CD4-positive, alpha-beta T cell (primary cell): Measurements from ENCODE around the gene BPGM. TPM values are rescaled to one million over a fixed set of nuclear protein-coding genes. Genes with fewer than 3 reads are reported as not detected.

Source experiments
- ATAC-seq: fragments of 200-7000 bp; cut with Tn5 transposase; one replicate; pipeline ENCODE4 v1.10.0; 2022; ENCODE audit warnings: mild to moderate bottlenecking; ENCODE audit not compliant: poor library complexity
- CTCF ChIA-PET: fragments of 350-600 bp; sonication (Branson Sonifier 250); formaldehyde crosslinking; loops from one replicate; lab custom pipeline; 2021; ENCODE audit warnings: antibody characterized with exemption, inconsistent platforms; lab: Charles Lee
- POLR2A ChIA-PET: fragments of 350-600 bp; sonication (Branson Sonifier 250); formaldehyde crosslinking; loops from one replicate; lab custom pipeline; 2021; ENCODE audit warnings: antibody characterized with exemption, inconsistent platforms; lab: Charles Lee
- DNase-seq, 14 experiments: peaks; one replicate each; pipeline ENCODE4 v3.0.0-alpha.2; 2013 to 2020; ENCODE audit warnings: mixed read lengths in 2 of 14
- H3K27ac ChIP-seq, 2 donors: one replicate each; pipeline versions ENCODE4 v1.5.1 to v1.7.0; 2013; ENCODE audit warnings: low read length in 2 of 2, low read depth in 1 of 2, mild to moderate bottlenecking in 1 of 2
- H3K27me3 ChIP-seq, 2 experiments: 1 replicate in 1 of 2; 2 replicates in 1 of 2; pipeline versions ENCODE4 v1.6.1 to v1.7.0; 2013; ENCODE audit warnings: low read length in 2 of 2, control low read depth in 1 of 2, mild to moderate bottlenecking in 1 of 2, moderate library complexity in 1 of 2; ENCODE audit not compliant: insufficient read depth in 2 of 2, control insufficient read depth in 1 of 2
- H3K36me3 ChIP-seq: one replicate; pipeline ENCODE4 v1.6.1; 2013; ENCODE audit warnings: low read length, control low read depth; ENCODE audit not compliant: insufficient read depth
- H3K4me1 ChIP-seq: one replicate; pipeline ENCODE4 v1.6.1; 2013; ENCODE audit warnings: low read length, control low read depth; ENCODE audit not compliant: insufficient read depth
- H3K4me3 ChIP-seq: one replicate; pipeline ENCODE4 v1.5.1; 2013; ENCODE audit warnings: mild to moderate bottlenecking, low read length, moderate library complexity
- H3K9me3 ChIP-seq, 2 experiments: 1 replicate in 1 of 2; 2 replicates in 1 of 2; pipeline versions ENCODE4 v1.6.1 to v1.7.0; 2013; ENCODE audit warnings: low read length in 2 of 2, mild to moderate bottlenecking in 2 of 2, control low read depth in 1 of 2, moderate library complexity in 1 of 2; ENCODE audit not compliant: control insufficient read depth in 1 of 2, insufficient read depth in 1 of 2
- H3K27ac Mint-ChIP-seq: one replicate; pipeline ENCODE4 v1.8.0; 2020; ENCODE audit warnings: mixed read lengths
- H3K27me3 Mint-ChIP-seq: one replicate; pipeline ENCODE4 v1.8.0; 2021; ENCODE audit warnings: mixed read lengths
- H3K36me3 Mint-ChIP-seq: one replicate; pipeline ENCODE4 v1.8.0; 2021; ENCODE audit warnings: low read depth, mixed read lengths
- H3K4me1 Mint-ChIP-seq: one replicate; pipeline ENCODE4 v1.8.0; 2021; ENCODE audit warnings: low read depth, mixed read lengths
- H3K4me3 Mint-ChIP-seq: one replicate; pipeline ENCODE4 v1.8.0; 2020; ENCODE audit warnings: mild to moderate bottlenecking, mixed read lengths
- H3K9me3 Mint-ChIP-seq: one replicate; pipeline ENCODE4 v1.8.0; 2020; ENCODE audit warnings: mixed read lengths
- intact Hi-C, 2 experiments: fragments of 100-400 bp; cut with DNase I in 1 of 2; cut with micrococcal nuclease in 1 of 2; formaldehyde crosslinking; loops; one replicate each; pipeline versions ENCODE4 v1.15.1 to v1.9.0; 2023 to 2025; cut with DNase I, micrococcal nuclease
- total RNA-seq, 174 experiments: library from RNA in 2 of 174; stranded (reverse) in 2 of 174; gene quantifications; one replicate each; pipeline ENCODE4 v1.2.3 and lab custom pipeline; 2021 to 2026
- TF ChIP-seq, protein P1 (sequence below): fragments of 200-600 bp; IDR thresholded peaks from one replicate; pipeline ENCODE4 v1.8.0; 2022; ENCODE audit warnings: antibody characterized with exemption, mild to moderate bottlenecking

BPGM gene
- total RNA-seq, 2 experiments from 2014 or later = 46.3 to 46.6 TPM

DNA sequence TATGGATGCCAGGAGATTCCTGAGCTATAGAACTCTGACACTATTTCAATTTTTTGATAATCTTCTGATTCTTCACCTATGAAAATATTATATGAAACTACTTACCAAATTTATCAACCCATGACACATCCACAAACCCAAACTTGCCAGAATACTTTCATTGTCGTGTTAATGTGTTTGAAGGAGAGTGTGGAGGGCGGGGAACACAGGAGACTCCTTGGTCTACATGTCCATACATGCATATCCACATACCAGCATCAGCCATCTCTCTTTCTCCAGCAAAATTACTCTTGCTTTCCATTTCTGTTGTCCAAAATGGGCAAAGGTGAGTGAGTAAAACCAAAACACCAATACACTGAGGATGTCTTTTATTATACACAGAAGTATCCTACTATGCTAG lies 23.5 kb upstream of the BPGM start:
- no peak overlapping the region for H3K27ac Mint-ChIP-seq
- DNase-seq (no peak), ATAC-seq (no peak)
- intact Hi-C loops = no loop called here
- Histone ChIP-seq H3K27ac (no peak overlapping the region), H3K27me3 (peaks cover 0 to 4% of the 10 kb centered on the region in 2 experiments), H3K4me3 (no peak overlapping the region), H3K36me3 (no peaks in the 10 kb centered on the region), H3K4me1 (no peaks in the 10 kb centered on the region), H3K9me3 (no peaks in the 10 kb centered on the region)
- H3K36me3 Mint-ChIP-seq = no peaks in the 10 kb centered on the region
- H3K27me3 Mint-ChIP-seq = peaks cover 57% of the 10 kb centered on the region
- POLR2A ChIA-PET = no interaction called here
- no peaks in the 10 kb centered on the region for H3K9me3 Mint-ChIP-seq
- CTCF ChIA-PET = no interaction called here
- H3K4me1 Mint-ChIP-seq = no peaks in the 10 kb centered on the region
- TF ChIP-seq, protein P1, sequence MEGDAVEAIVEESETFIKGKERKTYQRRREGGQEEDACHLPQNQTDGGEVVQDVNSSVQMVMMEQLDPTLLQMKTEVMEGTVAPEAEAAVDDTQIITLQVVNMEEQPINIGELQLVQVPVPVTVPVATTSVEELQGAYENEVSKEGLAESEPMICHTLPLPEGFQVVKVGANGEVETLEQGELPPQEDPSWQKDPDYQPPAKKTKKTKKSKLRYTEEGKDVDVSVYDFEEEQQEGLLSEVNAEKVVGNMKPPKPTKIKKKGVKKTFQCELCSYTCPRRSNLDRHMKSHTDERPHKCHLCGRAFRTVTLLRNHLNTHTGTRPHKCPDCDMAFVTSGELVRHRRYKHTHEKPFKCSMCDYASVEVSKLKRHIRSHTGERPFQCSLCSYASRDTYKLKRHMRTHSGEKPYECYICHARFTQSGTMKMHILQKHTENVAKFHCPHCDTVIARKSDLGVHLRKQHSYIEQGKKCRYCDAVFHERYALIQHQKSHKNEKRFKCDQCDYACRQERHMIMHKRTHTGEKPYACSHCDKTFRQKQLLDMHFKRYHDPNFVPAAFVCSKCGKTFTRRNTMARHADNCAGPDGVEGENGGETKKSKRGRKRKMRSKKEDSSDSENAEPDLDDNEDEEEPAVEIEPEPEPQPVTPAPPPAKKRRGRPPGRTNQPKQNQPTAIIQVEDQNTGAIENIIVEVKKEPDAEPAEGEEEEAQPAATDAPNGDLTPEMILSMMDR = no peak
- H3K4me3 Mint-ChIP-seq = no peak overlapping the region

DNA sequence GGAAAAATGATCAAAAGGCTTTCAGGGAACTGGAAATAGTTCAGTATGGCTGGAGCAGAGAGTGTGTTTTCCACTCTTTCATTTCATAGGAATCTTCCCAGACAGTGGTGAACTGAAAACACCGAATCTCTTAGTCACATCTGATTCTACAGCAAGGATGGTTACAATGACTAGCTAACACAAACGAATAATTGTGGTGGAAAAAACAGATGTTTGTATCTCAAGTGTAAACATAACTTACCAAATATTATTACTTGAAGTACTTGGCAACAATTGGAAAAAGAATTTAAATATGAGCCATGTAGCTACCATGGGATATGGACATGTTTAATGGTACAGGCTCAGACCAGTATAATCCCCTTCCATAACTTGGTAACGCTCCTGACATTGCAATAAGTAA lies 21.1 kb upstream of the BPGM start:
- no peak overlapping the region for H3K27ac ChIP-seq
- Mint-ChIP-seq H3K36me3 (no peaks in the 10 kb centered on the region), H3K27ac (no peak overlapping the region), H3K27me3 (peaks cover 53% of the 10 kb centered on the region), H3K4me3 (no peak overlapping the region), H3K9me3 (no peaks in the 10 kb centered on the region), H3K4me1 (no peaks in the 10 kb centered on the region)
- no peaks in the 10 kb centered on the region for H3K9me3 ChIP-seq
- H3K4me3 ChIP-seq = no peak overlapping the region
- H3K36me3 ChIP-seq = no peaks in the 10 kb centered on the region
- intact Hi-C loops = no loop called here
- peaks cover 3 to 6% of the 10 kb centered on the region in 2 experiments for H3K27me3 ChIP-seq
- DNase-seq (no peak), ATAC-seq (no peak)
- ChIA-PET CTCF (no interaction called here), POLR2A (no interaction called here)
- TF ChIP-seq, protein P1 = no peak
- no peaks in the 10 kb centered on the region for H3K4me1 ChIP-seq

DNA sequence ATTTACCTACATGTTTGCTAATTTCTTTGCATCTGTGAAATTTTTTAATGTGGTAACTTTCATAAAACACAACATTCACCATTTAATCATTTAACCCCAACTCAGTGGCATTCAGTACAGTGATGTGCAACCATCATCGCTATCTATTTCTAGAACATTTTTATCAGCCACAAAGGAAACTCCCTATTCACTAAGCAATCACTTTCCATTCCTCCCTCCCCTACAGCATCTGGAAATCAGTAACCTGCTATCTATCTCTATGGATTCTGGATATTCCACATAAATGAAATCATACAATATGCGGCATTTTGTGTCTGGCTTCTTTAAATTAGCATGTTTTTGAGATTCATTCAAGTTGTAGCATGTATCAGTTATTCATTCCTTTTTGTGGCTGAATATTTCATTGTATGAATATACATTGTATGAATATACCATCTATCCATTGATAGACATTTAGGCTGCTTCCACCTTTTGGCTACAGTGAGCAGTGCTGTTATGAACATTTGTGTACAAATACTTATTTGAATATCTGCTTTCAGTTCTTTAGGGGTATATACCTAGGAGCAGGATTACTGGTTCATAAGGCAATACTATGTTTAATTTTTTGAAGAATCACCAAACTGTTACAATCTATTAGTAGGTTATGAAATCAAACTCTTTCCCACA lies 19.4 kb upstream of the BPGM start:
- Mint-ChIP-seq H3K4me3 (no peak overlapping the region), H3K36me3 (no peaks in the 10 kb centered on the region), H3K27me3 (peaks cover 45% of the 10 kb centered on the region), H3K27ac (no peak overlapping the region), H3K4me1 (no peaks in the 10 kb centered on the region), H3K9me3 (no peaks in the 10 kb centered on the region)
- ATAC-seq = no peak
- Histone ChIP-seq H3K9me3 (no peaks in the 10 kb centered on the region), H3K27ac (no peak overlapping the region), H3K4me1 (no peaks in the 10 kb centered on the region), H3K27me3 (peaks cover 3 to 5% of the 10 kb centered on the region in 2 experiments), H3K36me3 (no peaks in the 10 kb centered on the region), H3K4me3 (no peak overlapping the region)
- no peak for DNase-seq
- TF ChIP-seq, protein P1 = no peak
- intact Hi-C loops = no loop called here
- POLR2A ChIA-PET = no interaction called here
- CTCF ChIA-PET = no interaction called here
